Liver (tissue), 9 donors: ENCODE results near the gene MAD2L1. TPM values are rescaled to one million over a fixed set of nuclear protein-coding genes. Genes with fewer than 3 reads are reported as not detected.

Experiments
- DNase-seq: peaks from one replicate; pipeline ENCODE4 v3.0.0-alpha.2; 2017; ENCODE audit warnings: low spot score
- H3K27ac ChIP-seq, 2 donors: one replicate each; pipeline ENCODE4 v1.7.0; 2013; ENCODE audit warnings: inconsistent platforms in 2 of 2, low read length in 2 of 2, control low read depth in 1 of 2, low read depth in 1 of 2, mild to moderate bottlenecking in 1 of 2
- H3K27me3 ChIP-seq, 4 donors: one replicate each; pipeline versions ENCODE4 v1.6.1 to v1.7.0; 2013; ENCODE audit warnings: low read length in 3 of 4, inconsistent platforms in 1 of 4, mild to moderate bottlenecking in 1 of 4, moderate library complexity in 1 of 4; ENCODE audit not compliant: control insufficient read depth in 4 of 4, insufficient read depth in 4 of 4
- H3K36me3 ChIP-seq, 4 donors: one replicate each; pipeline versions ENCODE4 v1.6.1 to v1.7.0; 2013; ENCODE audit warnings: low read length in 3 of 4, mild to moderate bottlenecking in 3 of 4, low read depth in 1 of 4, moderate library complexity in 1 of 4; ENCODE audit not compliant: control insufficient read depth in 4 of 4, insufficient read depth in 3 of 4
- H3K4me1 ChIP-seq, 4 donors: one replicate each; pipeline versions ENCODE4 v1.6.1 to v1.7.0; 2013; ENCODE audit warnings: low read length in 3 of 4, mild to moderate bottlenecking in 3 of 4, moderate library complexity in 1 of 4; ENCODE audit not compliant: control insufficient read depth in 4 of 4, insufficient read depth in 4 of 4
- H3K4me3 ChIP-seq, 3 donors: one replicate each; pipeline versions ENCODE4 v1.6.1 to v1.7.0; 2013; ENCODE audit warnings: low read length in 3 of 3, control low read depth in 1 of 3, low read depth in 1 of 3, mild to moderate bottlenecking in 1 of 3
- H3K9ac ChIP-seq, 2 donors: one replicate each; pipeline ENCODE4 v1.7.0; 2013; ENCODE audit warnings: low read length in 2 of 2, mild to moderate bottlenecking in 2 of 2, moderate library complexity in 2 of 2, control low read depth in 1 of 2, low read depth in 1 of 2
- H3K9me3 ChIP-seq, 4 donors: one replicate each; pipeline versions ENCODE4 v1.6.1 to v1.7.0; 2013; ENCODE audit warnings: low read length in 3 of 4; ENCODE audit not compliant: control insufficient read depth in 4 of 4
- EGR1 ChIP-seq, 2 donors: IDR thresholded peaks; 2 replicates each; pipeline ENCODE4 v1.6.1; 2016 to 2018; ENCODE audit warnings: antibody characterized with exemption in 2 of 2, low read depth in 2 of 2
- FOXA1 ChIP-seq: IDR thresholded peaks from 2 replicates; pipeline ENCODE4 v1.6.1; 2016; ENCODE audit warnings: antibody characterized with exemption
- HNF4A ChIP-seq, 2 donors: conservative IDR thresholded peaks; 2 replicates each; pipeline ENCODE4 v1.6.1; 2016; ENCODE audit warnings: antibody characterized with exemption in 2 of 2, mild to moderate bottlenecking in 2 of 2
- HNF4G ChIP-seq: IDR thresholded peaks from 2 replicates; pipeline ENCODE4 v1.6.1; 2016; ENCODE audit warnings: antibody characterized with exemption
- JUND ChIP-seq, 2 donors: IDR thresholded peaks; 2 replicates each; pipeline ENCODE4 v1.6.1; 2016; ENCODE audit warnings: antibody characterized with exemption in 2 of 2
- NR2F2 ChIP-seq: IDR thresholded peaks from 2 replicates; pipeline ENCODE4 v1.6.1; 2016; ENCODE audit warnings: antibody characterized with exemption
- RAD21 ChIP-seq, 2 donors: IDR thresholded peaks; 2 replicates each; pipeline ENCODE4 v1.6.1; 2016; ENCODE audit warnings: antibody characterized with exemption in 2 of 2, mild to moderate bottlenecking in 2 of 2
- YY1 ChIP-seq: IDR thresholded peaks from 2 replicates; pipeline ENCODE4 v1.6.1; 2016; ENCODE audit warnings: antibody characterized with exemption, mild to moderate bottlenecking
- WGBS: extraction: QIAGEN DNeasy Blood & Tissue Kit; methylation state at CpG from one replicate; pipeline ENCODE4 v1.1.7; 2013; 5-methylcytosine and 5-hydroxymethylcytosine counted together
- polyA plus RNA-seq, 2 donors: library from polyadenylated mRNA; stranded (reverse) in 1 of 2; unstranded in 1 of 2; fragments of 200-250 nt in 1 of 2; fragments of >200 nt in 1 of 2; fragmentation: Nextera tagmentation in 1 of 2; extraction: Ambion mirVana in 1 of 2; gene quantifications; one replicate each; pipeline versions ENCODE4 v1.2.1 to v1.2.3, GENCODE V29; 2013 to 2015
- total RNA-seq, 2 donors: library from RNA; depleted of rRNA; stranded (reverse); fragments of >200 nt; gene quantifications; one replicate each; pipeline ENCODE4 v1.2.3, GENCODE V29; 2014
- TF ChIP-seq, protein P1 (sequence below): IDR thresholded peaks from 2 replicates; pipeline ENCODE4 v1.6.1; 2016; ENCODE audit warnings: antibody characterized with exemption
- TF ChIP-seq, protein P2 (sequence below): IDR thresholded peaks from 2 replicates; pipeline ENCODE4 v1.6.1; 2016; ENCODE audit warnings: antibody characterized with exemption, mild to moderate bottlenecking
- TF ChIP-seq, protein P3 (sequence below): IDR thresholded peaks from 2 replicates; pipeline ENCODE4 v1.6.1; 2016; ENCODE audit warnings: antibody characterized with exemption
- donor health status: healthy.
- donor health status: healthy.
- donor health status: healthy.
- donor health status: healthy.
- donor health status: healthy.

The MAD2L1 gene
- total and polyA plus RNA-seq, 4 donors: 0.17 to 28.1 (median 2.3) TPM

DNA sequence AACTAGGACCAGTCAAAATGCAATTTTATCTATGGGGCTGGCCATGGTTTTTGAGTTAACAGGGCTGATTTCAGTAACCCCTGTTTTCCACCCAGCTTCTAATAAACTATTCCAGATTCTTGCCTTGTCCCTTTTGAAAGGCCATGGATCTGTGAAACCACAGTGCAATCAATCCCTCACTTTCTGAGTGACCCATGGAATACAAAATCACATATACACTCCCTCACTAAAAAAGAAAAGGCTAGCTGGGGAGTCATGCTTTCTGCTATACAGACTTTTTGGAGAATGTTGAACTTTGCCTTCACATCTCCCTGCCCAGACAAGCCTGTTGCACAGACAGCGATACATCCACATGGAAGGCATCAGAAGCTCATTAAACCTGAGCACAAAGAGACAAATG is 47.9 kb downstream of the MAD2L1 start:
- Histone ChIP-seq H3K27me3 (no peaks in the 10 kb centered on the region), H3K9me3 (no peaks in the 10 kb centered on the region), H3K36me3 (no peaks in the 10 kb centered on the region), H3K9ac (no peak overlapping the region), H3K4me1 (no peaks in the 10 kb centered on the region), H3K27ac (no peak overlapping the region), H3K4me3 (no peak overlapping the region)
- no peak for DNase-seq
- TF ChIP-seq HNF4A (conservative IDR thresholded peaks at IDR 0.05) (no peak), JUND (IDR thresholded peaks at IDR 0.05) (no peak), NR2F2 (no peak), HNF4G (no peak), RAD21 (IDR thresholded peaks at IDR 0.05) (no peak), FOXA1 (no peak)
- TF ChIP-seq, protein P1, sequence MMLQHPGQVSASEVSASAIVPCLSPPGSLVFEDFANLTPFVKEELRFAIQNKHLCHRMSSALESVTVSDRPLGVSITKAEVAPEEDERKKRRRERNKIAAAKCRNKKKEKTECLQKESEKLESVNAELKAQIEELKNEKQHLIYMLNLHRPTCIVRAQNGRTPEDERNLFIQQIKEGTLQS: no peak
- TF ChIP-seq, protein P2, sequence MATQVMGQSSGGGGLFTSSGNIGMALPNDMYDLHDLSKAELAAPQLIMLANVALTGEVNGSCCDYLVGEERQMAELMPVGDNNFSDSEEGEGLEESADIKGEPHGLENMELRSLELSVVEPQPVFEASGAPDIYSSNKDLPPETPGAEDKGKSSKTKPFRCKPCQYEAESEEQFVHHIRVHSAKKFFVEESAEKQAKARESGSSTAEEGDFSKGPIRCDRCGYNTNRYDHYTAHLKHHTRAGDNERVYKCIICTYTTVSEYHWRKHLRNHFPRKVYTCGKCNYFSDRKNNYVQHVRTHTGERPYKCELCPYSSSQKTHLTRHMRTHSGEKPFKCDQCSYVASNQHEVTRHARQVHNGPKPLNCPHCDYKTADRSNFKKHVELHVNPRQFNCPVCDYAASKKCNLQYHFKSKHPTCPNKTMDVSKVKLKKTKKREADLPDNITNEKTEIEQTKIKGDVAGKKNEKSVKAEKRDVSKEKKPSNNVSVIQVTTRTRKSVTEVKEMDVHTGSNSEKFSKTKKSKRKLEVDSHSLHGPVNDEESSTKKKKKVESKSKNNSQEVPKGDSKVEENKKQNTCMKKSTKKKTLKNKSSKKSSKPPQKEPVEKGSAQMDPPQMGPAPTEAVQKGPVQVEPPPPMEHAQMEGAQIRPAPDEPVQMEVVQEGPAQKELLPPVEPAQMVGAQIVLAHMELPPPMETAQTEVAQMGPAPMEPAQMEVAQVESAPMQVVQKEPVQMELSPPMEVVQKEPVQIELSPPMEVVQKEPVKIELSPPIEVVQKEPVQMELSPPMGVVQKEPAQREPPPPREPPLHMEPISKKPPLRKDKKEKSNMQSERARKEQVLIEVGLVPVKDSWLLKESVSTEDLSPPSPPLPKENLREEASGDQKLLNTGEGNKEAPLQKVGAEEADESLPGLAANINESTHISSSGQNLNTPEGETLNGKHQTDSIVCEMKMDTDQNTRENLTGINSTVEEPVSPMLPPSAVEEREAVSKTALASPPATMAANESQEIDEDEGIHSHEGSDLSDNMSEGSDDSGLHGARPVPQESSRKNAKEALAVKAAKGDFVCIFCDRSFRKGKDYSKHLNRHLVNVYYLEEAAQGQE: no peak
- WGBS: 88% methylated on average over 1 of the region's 1 CpG

DNA sequence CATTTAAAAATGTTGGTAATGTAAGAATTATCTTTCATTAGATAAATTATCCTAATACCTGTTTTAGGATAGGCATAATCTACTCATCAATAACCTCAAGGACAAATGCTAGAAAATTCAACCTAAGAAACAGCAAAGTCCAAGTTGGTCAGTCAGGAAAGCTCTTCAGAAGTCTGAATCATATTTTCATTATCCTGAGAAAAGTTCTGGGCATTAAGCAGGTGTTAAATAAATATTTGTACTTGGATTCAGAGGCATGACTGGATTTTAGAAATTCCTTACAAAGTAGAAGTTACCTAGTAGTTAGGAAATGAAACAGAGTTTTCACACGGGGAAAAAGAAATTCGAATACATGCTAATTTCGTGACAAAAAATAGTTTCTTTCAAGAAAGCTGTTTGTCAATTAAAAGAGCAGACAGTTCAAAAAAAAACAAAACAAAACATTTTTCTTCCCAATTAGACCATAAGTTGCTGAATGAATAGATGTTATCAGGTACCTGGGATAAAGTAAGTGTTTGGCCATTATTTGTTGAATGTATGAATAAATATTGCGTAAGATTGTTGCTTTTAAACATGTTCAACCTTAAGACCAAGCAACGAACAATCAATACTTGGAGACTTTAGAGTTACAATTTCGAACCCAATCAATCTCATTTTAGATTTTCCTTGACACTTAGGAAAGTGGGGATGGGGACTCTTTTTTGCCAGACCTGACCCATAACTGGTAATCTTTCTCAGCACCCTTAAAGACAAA is 48.5 kb downstream of the MAD2L1 start:
- no peaks in the 10 kb centered on the region for H3K9me3 ChIP-seq
- no peaks in the 10 kb centered on the region for H3K4me1 ChIP-seq
- H3K36me3 ChIP-seq: no peaks in the 10 kb centered on the region
- H3K27me3 ChIP-seq: no peaks in the 10 kb centered on the region
- 77% methylated on average over 6 of the region's 6 CpGs for WGBS
- DNase-seq: no peak
- H3K4me3 ChIP-seq: no peak overlapping the region
- no peak overlapping the region for H3K9ac ChIP-seq
- H3K27ac ChIP-seq: no peak overlapping the region
- TF ChIP-seq YY1 (no peak), RAD21 (IDR thresholded peaks at IDR 0.05) (no peak), JUND (IDR thresholded peaks at IDR 0.05) (no peak), EGR1 (IDR thresholded peaks at IDR 0.05; ENCODE audit: low read depth in 2 of 2) (no peak), NR2F2 (no peak)
- TF ChIP-seq, protein P3, sequence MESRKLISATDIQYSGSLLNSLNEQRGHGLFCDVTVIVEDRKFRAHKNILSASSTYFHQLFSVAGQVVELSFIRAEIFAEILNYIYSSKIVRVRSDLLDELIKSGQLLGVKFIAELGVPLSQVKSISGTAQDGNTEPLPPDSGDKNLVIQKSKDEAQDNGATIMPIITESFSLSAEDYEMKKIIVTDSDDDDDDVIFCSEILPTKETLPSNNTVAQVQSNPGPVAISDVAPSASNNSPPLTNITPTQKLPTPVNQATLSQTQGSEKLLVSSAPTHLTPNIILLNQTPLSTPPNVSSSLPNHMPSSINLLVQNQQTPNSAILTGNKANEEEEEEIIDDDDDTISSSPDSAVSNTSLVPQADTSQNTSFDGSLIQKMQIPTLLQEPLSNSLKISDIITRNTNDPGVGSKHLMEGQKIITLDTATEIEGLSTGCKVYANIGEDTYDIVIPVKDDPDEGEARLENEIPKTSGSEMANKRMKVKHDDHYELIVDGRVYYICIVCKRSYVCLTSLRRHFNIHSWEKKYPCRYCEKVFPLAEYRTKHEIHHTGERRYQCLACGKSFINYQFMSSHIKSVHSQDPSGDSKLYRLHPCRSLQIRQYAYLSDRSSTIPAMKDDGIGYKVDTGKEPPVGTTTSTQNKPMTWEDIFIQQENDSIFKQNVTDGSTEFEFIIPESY: no peak
- TF ChIP-seq, protein P2: no peak
- TF ChIP-seq, protein P1: no peak
